Hematopoietic multipotent progenitor cell treated with erythropoietin and hydrocortisone succinate and interleukin-3 and kit ligand, for 4 days (in vitro differentiated cells): ENCODE results near the gene PITPNC1.
"Not testable (repeated sequence)": the region's sequence is repeated elsewhere in the genome, so short reads cannot be mapped to it uniquely, and the experiment has no call there.

Experiments used
- DNase-seq: peaks from one replicate; pipeline ENCODE4 v3.0.0-alpha.2; 2015

The PITPNC1 gene

DNA sequence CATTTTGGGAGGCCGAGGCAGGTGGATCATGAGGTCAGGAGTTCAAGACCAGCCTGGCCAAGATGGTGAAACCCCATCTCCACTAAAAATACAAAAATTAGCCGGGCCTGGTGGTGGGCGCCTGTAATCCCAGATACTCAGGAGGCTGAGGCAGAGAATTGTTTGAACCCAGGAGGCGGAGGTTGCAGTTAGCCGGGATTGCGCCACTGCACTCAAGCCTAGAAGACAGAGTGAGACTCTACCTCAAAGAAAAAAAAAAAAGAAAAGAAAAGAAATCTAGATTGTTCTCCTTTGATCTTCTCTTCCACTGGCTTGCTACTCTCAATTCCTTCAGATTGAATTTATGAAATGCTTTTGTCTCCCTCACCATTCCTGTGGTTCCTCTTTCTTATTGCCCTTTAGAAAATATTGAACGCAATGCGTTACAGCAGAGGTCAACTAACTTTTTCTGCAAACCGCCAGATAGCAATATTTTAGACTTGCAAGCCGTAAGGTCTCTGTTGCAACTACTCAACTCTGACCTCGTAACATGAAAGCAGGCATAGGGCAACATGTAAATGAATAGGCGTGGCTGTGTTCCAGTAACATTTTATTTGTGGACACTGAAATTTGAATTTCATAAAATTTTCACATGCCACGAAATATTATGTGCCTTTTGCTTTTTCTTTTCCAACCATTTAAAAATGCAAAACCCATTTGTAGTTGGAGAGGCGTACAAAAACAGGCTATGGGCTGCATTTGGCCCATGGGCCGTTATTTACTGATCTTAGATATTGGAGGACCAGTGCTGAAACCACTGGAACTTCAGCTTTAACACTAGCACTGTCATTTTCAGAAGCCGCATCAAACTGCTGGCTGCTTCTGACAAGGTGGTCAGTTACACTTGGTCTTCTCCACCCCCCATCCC, 24.8 kb downstream of the PITPNC1 start:
- peak; percentile 27 for DNase-seq

DNA sequence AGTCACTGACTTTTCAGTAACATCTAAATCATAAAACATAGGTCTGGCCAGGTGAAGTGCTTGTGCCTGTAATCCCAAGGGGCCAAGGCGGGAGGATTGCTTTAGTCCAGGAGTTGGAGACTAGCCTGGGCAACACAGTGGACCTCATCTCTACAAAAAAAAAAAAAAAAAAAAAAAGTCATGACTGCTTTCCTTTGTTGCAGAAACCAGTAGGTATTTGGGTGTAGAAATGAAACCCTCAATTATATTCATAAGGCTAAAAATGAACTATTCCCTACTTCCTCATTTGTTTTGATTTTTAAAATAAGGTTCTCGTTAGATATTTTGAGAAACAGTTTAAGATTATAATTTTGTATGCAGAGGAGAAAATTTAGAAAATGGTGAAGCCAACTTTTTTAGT, 26.0 kb downstream of the PITPNC1 start:
- no peak for DNase-seq

DNA sequence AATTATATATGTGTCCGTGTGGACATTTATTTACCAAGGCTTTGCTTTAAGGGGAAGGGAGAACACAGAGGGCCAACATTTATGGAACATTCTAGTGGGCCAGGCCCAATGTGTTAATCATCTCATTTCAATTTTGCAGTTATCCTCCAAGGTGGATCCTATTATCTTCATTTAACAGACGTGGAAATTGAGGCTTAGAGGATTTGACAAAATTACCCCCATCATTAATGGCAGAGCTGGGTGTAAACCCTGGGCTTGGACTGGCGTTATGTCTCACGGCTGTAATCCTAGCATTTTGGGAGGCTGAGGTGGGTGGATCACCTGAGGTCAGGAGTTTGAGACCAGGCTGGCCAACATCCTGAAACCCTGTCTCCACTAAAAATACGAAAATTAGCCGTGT, 26.4 kb downstream of the PITPNC1 start:
- no peak for DNase-seq

DNA sequence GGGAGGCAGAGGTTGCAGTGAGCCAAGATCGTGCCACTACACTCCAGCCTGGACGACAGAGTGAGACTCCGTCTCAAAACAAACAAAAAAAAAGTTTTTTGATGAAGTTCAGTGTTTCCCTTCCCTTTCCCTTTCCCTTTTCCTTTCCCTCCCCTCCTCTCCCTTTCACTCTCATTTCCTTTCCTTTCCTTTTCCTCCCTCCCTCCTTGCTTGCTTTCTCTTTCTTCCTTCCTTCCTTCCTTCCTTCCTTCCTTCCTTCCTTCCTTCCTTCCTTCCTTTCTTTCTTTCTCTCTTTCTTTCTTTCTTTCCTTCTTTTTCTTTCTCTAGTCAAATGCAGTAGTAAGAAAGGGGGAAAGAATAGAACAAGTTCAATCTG, 31.4 kb downstream of the PITPNC1 start:
- not testable (repeated sequence) for DNase-seq

DNA sequence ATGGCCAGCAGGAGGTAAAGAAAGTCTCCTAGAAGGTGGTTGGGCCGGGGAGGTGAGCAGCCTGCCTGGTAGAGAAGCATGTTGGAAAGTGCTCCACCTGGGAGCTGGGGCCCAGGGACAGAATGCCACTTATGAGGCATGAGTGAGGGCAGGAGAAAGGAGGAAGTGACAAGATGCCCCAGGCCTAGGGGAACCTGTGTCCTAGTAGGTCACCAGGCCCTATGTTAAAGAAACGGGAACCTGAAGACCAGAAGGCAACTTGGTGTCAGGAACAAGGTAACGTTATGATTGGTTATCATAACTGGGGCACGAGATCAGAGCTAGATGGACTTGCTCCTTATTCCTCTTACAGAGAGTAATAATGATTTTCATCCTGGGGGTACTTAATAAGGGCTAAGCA, 34.3 kb downstream of the PITPNC1 start:
- peak; percentile 22 for DNase-seq

DNA sequence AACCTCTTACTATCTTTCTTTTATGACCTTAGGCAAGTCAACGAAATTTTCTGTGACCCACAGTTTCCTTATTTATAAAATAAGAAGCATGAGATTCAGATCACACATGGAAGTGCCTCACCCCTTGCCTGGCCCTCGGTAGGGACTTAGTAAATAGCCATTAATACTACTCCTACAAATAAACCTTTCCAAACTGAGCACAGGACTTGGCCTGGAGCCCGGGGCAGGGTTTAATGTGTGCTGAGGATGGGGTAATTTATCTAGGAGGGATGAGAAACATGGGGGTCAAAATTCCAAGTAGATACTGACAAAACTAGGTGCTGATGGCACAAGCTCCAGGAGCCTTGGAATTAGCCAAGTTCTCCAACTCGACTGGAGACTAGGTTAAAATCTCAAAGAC, 35.0 kb downstream of the PITPNC1 start:
- no peak for DNase-seq

DNA sequence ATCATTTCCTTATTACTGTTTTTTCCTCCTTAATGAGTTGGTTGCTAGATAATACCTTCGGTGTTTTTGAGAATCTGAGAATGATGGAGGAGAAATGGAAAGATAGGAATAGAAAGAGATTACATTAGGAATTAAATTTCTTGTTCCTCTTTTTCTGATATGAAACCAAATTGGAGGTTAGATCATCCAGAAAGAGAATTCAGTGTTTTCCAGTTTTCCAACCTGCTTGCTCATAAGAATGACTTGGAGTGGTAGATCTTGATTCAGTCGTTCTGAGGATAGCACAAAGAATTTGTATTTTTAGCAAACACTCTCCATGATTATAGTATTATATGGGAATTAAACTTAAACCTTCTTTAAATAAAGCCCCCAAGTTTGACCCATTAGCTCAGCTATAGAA, 35.9 kb downstream of the PITPNC1 start:
- DNase-seq: no peak

DNA sequence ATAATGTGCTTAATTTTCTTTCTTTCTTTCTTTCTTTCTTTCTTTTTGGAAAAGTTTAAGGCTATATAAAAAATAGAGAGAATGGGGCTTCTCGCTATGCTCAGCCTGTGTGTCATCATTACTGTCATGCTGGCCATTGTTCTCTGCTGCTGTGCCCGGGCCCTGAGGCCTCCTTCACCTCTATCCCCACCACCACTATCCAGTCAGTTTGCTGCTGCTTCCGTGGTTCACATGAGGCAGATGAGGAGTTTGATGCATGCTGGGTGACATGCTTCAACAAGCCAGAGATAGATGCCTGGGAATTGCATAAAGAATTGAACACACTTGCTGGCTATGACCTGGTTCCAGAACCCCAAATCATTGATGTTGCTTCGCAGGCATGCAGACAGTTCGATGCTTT, 36.3 kb downstream of the PITPNC1 start:
- no peak for DNase-seq

DNA sequence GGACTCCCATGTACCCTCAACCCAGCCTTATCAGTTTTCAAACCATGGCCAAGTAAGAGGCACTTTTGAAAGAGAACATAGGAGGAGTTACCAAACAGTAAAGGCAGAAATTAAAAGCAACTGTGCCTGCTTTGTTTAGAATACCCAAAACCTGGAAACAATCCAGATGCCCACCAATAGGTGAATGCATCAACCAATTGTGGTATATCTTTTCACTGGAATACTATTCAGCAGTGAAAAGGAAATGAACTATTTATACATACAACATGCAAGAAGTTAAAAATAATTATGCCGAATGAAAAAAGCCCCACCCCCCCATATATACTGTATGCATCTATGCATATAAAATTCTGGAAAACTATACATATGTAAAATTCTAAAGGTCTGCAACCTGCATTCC, 37.0 kb downstream of the PITPNC1 start:
- no peak for DNase-seq

DNA sequence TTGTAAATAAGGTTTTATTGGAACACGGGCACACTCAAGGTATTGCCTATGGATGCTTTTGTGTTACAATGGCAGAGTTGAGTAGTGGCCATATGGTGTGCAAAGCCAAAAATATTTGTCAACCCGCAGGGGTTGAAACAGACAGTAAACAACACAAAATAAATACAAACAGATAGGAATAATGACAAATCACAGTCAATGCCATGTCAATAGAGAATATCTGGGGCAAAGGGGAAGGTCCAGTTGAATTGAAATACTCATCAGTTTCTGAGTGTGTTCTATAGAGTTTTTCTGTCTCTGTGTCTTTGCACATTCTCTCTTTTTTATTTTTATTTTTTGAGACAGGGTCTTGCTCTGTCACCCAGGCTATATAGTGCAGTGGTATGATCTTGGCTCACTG, 37.5 kb downstream of the PITPNC1 start:
- no peak for DNase-seq

DNA sequence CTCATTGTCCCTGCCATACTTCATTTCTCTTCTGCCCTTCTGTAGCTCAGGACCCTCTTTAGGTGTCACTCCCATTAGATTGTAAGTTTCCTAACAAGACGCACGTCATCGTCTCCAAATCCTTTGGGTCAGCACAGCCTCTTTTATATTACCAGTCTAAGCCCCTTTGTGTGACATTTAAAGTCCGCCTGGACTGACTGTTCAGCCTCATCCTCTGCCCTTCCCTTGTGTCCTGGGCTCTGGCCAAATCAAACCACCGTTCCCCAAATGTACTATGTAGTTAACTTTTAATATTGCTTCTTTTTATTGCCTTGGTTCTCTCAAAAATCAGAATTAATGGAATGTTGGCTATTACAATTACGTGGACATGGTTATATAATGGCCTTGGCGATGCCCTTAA, 38.2 kb downstream of the PITPNC1 start:
- no peak for DNase-seq

DNA sequence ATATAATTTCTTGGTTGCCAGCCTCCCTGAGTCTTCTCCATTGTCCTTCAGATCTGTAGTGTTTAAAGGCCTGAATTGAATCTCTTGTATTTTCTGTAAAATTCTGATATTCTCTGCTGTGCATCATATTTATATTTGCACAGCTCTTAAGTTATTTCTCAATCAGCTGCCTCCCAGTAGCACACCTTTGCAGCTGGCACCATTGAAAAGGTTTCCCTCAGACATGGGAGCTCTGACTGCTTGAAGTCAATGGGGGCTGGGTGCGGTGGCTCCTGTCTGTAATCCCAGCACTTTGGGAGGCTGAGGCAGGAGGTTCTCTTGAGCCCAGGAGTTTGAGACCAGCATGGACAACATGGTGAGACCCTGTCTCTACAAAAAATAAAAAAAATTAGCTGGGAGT, 40.4 kb downstream of the PITPNC1 start:
- no peak for DNase-seq

DNA sequence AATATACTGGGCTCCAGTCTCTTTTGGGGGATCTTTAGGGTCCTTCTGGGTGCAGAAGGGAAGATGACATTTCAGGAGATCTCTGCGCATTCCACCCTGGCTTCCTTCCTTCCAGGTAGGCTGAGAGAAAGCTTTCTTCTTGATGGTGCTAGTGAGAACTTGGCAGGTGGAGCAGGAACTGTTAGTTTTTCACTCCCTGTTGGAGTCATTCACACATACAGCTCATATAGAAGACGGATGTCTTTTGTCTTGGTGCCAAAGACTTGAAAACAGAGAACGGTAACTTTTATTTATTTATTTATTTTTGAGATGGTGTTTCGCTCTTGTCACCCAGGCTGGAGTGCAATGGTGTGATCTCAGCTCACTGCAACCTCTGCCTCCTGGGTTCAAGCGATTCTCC, 43.9 kb downstream of the PITPNC1 start:
- DNase-seq: no peak

DNA sequence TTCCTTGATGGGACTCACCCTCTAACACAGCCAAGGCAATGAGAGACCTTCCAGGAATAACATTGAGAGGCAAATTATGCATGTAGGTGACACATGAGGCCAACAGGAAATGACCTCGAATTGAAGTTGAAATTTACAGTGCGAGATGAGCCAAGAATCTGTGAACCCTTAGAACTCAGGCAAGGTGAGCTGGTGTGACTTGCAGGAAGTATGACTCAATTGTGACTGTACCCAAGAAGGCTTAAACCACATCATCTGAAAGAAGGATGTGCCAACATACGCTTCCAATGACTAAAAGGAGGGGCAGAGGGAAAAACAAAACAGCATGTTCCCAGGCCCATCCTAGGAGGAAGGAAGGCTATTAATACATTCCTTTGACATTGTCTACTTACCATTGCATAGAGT, 44.8 kb downstream of the PITPNC1 start:
- DNase-seq: no peak

DNA sequence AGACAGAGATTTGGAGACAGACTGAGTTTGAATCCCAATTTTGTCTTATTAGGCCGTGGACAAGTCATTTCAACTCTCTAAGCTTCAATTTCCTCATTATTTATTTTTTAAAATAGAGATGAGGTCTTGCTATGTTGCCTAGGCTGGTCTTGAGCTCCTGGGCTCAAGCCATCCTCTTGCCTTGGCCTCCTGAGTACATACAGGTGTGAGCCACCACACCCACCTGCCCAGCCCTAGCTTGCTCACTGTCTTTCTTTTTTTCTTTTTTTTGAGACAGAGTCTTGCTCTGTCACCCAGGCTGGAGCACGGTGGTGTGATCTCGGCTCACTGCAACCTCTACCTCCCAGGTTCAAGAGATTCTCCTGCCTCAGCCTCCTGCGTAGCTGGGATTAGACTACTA, 45.2 kb downstream of the PITPNC1 start:
- not testable (repeated sequence) for DNase-seq

DNA sequence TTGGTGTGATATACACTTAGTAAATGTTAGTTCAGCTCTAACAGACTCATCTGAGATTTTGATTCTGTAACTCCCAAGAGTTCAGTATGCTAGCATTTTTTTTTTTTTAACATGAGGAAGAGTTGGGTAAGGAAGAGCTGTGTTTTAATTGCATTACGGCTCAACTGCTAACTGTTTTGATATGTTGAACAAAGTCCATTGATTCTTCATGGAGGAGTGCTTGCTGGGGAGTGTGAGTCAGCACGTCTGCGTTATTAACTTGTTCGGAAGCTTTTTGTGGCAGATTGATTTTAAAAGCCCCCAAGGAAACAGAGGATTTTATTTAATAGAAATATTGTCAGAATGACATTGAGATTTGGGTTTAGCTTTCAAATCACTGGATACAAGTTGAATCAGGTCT, 45.8 kb downstream of the PITPNC1 start:
- no peak for DNase-seq

DNA sequence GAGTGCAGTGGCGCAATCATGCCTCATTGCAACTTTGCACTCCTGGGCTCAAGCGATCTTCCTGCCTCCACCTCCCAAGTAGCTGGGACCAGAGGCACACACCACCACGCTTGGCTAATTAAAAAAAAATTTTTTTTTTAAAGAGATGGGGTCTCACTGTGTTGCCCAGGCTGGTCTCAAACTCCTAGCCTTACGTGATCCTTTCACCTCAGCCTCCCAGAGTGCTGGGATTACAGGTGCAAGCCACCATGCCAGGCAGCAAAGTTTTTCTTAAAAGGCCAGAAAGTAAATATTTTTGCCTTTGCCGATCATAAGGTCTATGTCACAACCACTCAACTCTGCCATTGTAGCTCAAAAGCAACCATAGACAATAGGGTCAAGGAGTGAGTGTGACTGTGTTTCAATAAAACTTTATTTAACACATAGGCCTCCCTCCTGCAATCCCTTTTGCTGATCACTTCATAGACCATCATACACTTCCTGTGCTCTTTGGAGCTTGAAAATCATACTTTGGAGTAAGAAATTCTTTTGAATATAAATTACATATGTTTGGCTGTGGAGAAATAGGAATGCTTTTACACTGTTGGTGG, 48.6 kb downstream of the PITPNC1 start:
- DNase-seq: no peak

DNA sequence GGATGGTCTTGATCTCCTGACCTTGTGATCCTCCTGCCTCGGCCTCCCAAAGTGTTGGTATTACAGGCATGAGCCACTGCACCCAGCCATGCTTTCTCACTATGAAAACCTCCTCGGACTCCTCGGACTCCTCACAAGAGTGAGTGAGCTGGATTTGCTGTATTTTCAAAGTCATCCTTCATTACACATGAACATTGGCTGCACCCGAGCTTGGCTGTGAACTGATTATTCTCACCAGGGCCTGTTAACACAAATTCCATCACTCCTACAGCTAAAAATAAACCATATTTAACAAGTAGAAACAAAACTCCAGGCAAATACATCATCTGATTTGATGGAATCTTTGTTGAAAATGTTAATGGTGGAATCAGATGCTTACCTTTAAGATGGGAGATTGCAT, 50.3 kb downstream of the PITPNC1 start:
- no peak for DNase-seq

DNA sequence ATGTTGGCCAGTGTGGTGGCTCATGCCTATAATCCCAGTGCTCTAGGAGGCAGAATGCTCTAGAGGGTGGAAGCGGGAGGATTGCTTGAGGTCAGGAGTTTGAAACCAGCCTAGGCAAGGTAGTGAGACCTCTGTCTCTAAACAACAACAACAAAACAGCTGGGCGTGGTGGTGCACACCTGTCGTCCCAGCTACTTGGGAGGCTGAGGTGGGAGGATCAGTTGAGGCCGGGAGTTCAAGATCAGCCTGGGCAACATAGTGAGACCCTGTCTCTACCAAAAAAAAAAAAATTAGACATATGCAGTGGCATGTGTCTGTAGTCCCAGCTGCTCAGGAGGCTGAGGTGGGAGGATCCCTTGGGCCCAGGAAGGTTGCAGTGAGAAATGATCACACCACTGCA, 53.4 kb downstream of the PITPNC1 start:
- not testable (repeated sequence) for DNase-seq

DNA sequence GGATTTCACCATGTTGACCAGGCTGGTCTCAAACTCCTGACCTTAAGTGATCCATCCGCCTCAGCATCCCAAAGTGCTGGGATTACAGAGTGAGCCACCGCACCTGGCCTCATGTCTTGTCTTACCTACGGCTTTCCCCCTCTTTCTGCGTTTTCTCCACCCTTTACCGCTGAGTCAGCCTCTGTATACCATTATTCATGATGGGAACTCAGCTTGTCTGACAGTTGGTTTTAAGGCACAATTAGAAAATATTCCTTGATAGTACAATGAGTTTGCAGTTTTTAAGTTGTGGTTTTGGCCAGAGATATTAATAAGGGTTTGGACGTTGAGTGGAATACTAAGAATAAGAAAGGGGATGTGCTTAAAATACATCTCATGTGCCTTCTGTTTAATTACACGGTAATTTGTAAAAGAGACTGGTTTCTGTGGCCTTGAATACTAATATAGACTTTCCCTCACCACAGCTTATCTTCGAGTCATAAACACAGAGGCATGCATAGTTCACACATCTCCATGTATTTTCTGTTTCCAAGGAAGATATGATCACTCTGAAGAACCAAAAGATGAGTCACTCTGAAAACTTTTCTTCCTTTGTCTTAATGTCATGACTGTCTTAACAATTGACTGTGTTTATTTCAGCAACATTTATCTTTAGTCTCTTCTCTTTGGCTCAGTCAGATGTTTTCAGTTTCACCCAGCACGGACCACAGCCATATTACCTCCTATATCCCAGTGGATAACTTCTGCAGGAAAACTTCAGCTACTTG, 54.4 kb downstream of the PITPNC1 start:
- peak; percentile 90 for DNase-seq

DNA sequence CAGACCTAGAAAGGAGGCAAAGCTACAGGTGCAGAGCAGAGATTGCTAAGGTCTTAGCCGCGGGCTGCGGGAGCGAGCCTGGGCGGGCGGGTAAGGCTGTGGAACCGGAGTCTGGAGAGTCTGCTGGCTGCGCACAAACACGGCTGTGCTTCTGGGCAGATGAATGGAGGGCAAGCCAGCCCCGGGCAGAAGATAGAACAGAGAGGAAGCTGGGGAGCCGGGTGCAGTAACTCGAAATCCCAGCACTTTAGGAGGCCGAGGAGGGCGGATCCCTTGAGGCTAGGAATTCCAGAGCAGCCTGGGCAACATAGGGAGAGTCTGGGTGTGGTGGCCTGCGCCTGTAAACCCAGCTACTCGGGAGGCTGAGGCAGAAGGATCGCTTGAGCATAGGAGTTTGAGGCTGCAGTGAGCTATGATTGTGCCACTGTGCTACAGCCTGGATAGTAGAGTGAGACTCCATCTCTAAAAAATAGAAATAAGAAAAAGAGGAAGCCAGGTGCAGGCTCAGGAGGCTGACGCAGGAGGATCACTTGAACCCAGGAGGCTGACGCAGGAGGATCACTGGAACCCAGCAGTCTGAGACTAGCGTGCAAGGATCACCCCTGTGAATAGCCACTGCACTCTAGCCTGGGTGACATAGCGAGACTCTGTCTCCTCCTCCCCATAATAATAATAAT, 56.3 kb downstream of the PITPNC1 start:
- DNase-seq: no peak

DNA sequence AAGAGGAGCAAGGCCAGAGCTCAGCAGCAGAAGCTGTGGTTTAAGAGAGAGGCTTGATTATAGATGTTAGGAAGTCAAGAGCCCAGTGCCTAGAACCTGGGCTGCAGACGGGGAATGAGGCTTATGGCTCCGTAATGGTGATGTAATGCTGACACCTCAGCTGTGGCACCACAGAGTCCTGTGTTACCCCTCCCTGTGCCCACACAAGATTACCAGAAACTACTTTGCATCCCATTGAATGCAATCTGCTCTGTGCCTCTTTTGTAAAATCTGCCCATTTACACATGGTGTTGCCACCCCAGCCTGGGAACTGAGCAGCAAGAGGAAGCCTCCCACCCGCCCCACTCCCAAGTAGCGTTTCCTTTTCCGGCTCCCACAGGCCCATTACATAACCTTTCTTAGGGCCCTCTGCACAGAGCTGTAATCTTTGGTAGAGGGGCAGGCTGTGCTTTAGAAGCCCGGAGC, 57.0 kb downstream of the PITPNC1 start:
- peak; percentile 84 for DNase-seq

DNA sequence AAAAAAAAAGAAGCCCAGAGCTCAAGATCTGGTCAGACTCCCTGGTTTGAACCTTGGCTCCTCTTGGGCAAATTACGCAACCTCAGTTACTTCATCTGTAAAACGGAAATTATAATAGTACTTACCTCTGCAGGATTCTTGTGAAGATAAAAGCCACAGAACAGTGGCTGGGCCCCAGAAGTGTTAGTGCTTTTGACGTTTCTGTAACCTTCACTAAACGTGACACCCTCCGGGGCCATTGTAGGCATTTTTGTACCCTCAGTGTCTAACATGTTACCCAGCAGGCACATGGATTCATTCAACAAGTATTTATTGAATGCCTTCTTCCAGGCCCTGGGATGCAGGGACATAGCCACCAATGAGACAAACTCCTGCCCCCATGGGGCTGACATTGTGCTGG, 58.0 kb downstream of the PITPNC1 start:
- DNase-seq: peak; percentile 86
